Testis (tissue), 2 donors: Measurements from ENCODE around the gene GATA2.

ENCODE experiments used
- POLR2A ChIP-seq: fragments of 450-650 bp; IDR thresholded peaks from one replicate; pipeline ENCODE4 v1.6.1; 2017; ENCODE audit warnings: antibody characterized with exemption, mild to moderate bottlenecking, moderate library complexity
- TF ChIP-seq, protein P1 (sequence below), 3 experiments: fragments of 450-650 bp in 2 of 3; fragments of 200-600 bp in 1 of 3; sonication (generic) in 1 of 3; IDR thresholded peaks; one replicate each; pipeline ENCODE4 v1.5.1; 2016 to 2019; ENCODE audit warnings: antibody characterized with exemption in 3 of 3, mild to moderate bottlenecking in 2 of 3, moderate library complexity in 1 of 3

DNA sequence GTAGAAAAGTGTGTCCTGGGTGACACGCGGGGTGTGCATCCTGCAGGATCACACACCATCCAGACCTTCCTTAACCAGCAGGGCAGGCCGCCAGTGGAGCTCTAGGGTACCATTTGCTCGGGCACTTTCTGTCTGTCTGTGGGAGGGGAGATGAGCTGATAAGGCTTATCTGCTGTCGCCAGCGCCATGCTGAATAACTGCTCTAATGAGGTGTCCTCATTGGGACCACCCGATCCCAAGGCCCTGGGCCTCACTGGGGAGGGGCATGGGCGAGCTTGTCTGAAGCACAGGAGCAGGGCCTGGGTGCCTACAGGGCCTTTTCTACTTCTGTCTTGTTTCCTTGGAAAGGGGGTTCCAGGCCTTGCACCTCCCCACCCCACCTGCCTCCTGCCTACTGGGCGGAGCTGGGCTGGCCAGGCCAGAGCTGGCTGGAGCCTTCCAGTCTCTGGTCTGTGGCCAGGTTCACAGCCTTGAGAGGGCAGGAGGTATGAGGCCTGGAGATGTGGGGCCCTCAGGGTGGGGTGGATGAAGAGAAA, 2.5 kb upstream of the GATA2 start:
- no peak for TF ChIP-seq POLR2A
- TF ChIP-seq, protein P1, sequence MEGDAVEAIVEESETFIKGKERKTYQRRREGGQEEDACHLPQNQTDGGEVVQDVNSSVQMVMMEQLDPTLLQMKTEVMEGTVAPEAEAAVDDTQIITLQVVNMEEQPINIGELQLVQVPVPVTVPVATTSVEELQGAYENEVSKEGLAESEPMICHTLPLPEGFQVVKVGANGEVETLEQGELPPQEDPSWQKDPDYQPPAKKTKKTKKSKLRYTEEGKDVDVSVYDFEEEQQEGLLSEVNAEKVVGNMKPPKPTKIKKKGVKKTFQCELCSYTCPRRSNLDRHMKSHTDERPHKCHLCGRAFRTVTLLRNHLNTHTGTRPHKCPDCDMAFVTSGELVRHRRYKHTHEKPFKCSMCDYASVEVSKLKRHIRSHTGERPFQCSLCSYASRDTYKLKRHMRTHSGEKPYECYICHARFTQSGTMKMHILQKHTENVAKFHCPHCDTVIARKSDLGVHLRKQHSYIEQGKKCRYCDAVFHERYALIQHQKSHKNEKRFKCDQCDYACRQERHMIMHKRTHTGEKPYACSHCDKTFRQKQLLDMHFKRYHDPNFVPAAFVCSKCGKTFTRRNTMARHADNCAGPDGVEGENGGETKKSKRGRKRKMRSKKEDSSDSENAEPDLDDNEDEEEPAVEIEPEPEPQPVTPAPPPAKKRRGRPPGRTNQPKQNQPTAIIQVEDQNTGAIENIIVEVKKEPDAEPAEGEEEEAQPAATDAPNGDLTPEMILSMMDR (IDR thresholded peaks at IDR 0.05): no peak
